ENCODE data around the gene FBXL5. TPM values are rescaled to one million over a fixed set of nuclear protein-coding genes. Genes with fewer than 3 reads are reported as not detected.

FBXL5 gene
- total and polyA plus RNA-seq, 9 of the 15 experiments (the other 6 are each of a cell fraction or from before 2014, with no cell fraction given) = 6.0 to 35.2 (median 22.1) TPM

- TF ChIP-seq ELK3 (CRISPR knock-in tag; IDR thresholded peaks at IDR 0.05) = no peak
- TF ChIP-seq CBX8 (IDR thresholded peaks at IDR 0.05; ENCODE audit: borderline replicate concordance, extremely low read depth, low read depth, low read length, poor library complexity, severe bottlenecking) = no peak
- TF ChIP-seq PKNOX1 (IDR thresholded peaks at IDR 0.05) = no peak; the same call in 1 of the 2 replicates
- TF ChIP-seq CBX5 (IDR thresholded peaks at IDR 0.05; ENCODE audit: borderline replicate concordance, low read depth) = no peak
- TF ChIP-seq ZNF75A (CRISPR knock-in tag; IDR thresholded peaks at IDR 0.05) = no peak
- TF ChIP-seq ZBTB7A (IDR thresholded peaks at IDR 0.05; ENCODE audit: borderline replicate concordance, control insufficient read depth, low read depth, low read length) = no peak; the same call in 1 of the 2 replicates
- TF ChIP-seq PCBP2 (IDR thresholded peaks at IDR 0.05; ENCODE audit: low read depth, low read length, poor library complexity, severe bottlenecking) = no peak
- TF ChIP-seq MNT (conservative IDR thresholded peaks at IDR 0.05) = peak in 1 of 2 experiments; percentile 63; a peak in 2 of 4 replicates
- no peak for TF ChIP-seq ZBTB17 (CRISPR knock-in tag; IDR thresholded peaks at IDR 0.05)
- TF ChIP-seq SAFB (IDR thresholded peaks at IDR 0.05; ENCODE audit: borderline replicate concordance, low read depth, low read length) = no peak
- no peak for TF ChIP-seq AFF1 (IDR thresholded peaks at IDR 0.05; ENCODE audit: low read depth in 1 of 2, partially characterized antibody in 2 of 2)
- no peak for TF ChIP-seq ZNF134 (CRISPR knock-in tag; conservative IDR thresholded peaks at IDR 0.05)
- no peak for TF ChIP-seq TRIM28 (IDR thresholded peaks at IDR 0.05)
- peak; percentile 71; the same call in 1 of the 2 replicates for TF ChIP-seq ZNF165 (CRISPR knock-in tag; IDR thresholded peaks at IDR 0.05; ENCODE audit: borderline replicate concordance)
- no peak for TF ChIP-seq ZNF778 (CRISPR knock-in tag; IDR thresholded peaks at IDR 0.05)
- no peak for TF ChIP-seq HMBOX1 (IDR thresholded peaks at IDR 0.05)
- no peak for TF ChIP-seq MTA2 (IDR thresholded peaks at IDR 0.05; ENCODE audit: low read depth)
- TF ChIP-seq CREM (IDR thresholded peaks at IDR 0.05; ENCODE audit: low read depth) = no peak
Measured at GRCh38 chr4:15655223-15656037, at the start of gene FBXL5 (continued).
